K562 (cell line): Measurements from ENCODE around the gene ZNF213. TPM values are rescaled to one million over a fixed set of nuclear protein-coding genes. Genes with fewer than 3 reads are reported as not detected.

Experiments
- ATAC-seq: fragments of 200-7000 bp; cut with Tn5 transposase; 3 replicates; pipeline ENCODE4 v1.9.1; 2020; ENCODE audit warnings: moderate library complexity
- BruUV-seq: library from RNA; stranded (reverse); fragments of 400-500 nt; replicated peaks from 2 replicates; lab custom pipeline; 2021; lab: Mats Ljungman, UMichigan
- CTCF ChIA-PET: fragments of 300-600 bp; formaldehyde crosslinking; extraction: SDS; loops from one replicate; lab custom pipeline; 2021; ENCODE audit warnings: low intra/inter-chr PET ratio; lab: Yijun Ruan, JAX
- POLR2A ChIA-PET: fragments of 300-600, 350-650 bp; sonication (Branson Sonifier 250); formaldehyde crosslinking; extraction: SDS; loops from one replicate; lab custom pipeline; 2021; ENCODE audit warnings: antibody characterized with exemption, inconsistent platforms; lab: Yijun Ruan, JAX
- DNase-seq, 4 experiments: peaks; one replicate each; pipeline versions ENCODE4 v3.0.0 to v3.0.0-alpha.2; 2011 to 2018; ENCODE audit warnings: low spot score in 3 of 4, mixed read lengths in 3 of 4; ENCODE audit errors: extremely low read depth in 1 of 4
- FAIRE-seq: peaks from 2 replicates; lab custom pipeline; 2011; peaks lifted over from hg19 to GRCh38; lab: Jason Lieb, UNC
- H2AFZ ChIP-seq: 2 replicates; pipeline ENCODE4 v1.6.0; 2011; ENCODE audit warnings: low read depth, low read length, control low read depth, inconsistent platforms
- H3K27ac ChIP-seq: fragments of 200-600 bp; 3 replicates; pipeline ENCODE4 v1.8.0; 2011; ENCODE audit warnings: low read depth, mild to moderate bottlenecking, control low read depth, inconsistent platforms, low read length, moderate library complexity, mixed read lengths; ENCODE audit errors: extremely low read depth
- H3K27me3 ChIP-seq, 2 experiments: fragments of 300-600 bp in 1 of 2; 2 replicates in 1 of 2; 3 replicates in 1 of 2; pipeline versions ENCODE4 v1.6.0 to v1.8.0; 2011; ENCODE audit warnings: inconsistent platforms in 2 of 2, low read length in 2 of 2, mild to moderate bottlenecking in 1 of 2, mixed read lengths in 1 of 2, moderate library complexity in 1 of 2; ENCODE audit not compliant: control insufficient read depth in 2 of 2, insufficient read depth in 2 of 2
- H3K36me3 ChIP-seq: fragments of 300-600 bp; 3 replicates; pipeline ENCODE4 v1.8.0; 2011; ENCODE audit warnings: mild to moderate bottlenecking, low read length, inconsistent platforms; ENCODE audit not compliant: control insufficient read depth, insufficient read depth
- H3K4me1 ChIP-seq, 2 experiments: fragments of 200-600 bp in 1 of 2; replicated peaks in 1 of 2; 2 replicates in 1 of 2; 3 replicates in 1 of 2; pipeline versions ENCODE4 v1.5.1 to v1.8.0; 2011; ENCODE audit warnings: inconsistent platforms in 2 of 2, low read length in 2 of 2, mild to moderate bottlenecking in 1 of 2, mixed read lengths in 1 of 2, moderate library complexity in 1 of 2; ENCODE audit not compliant: control insufficient read depth in 2 of 2, insufficient read depth in 2 of 2
- H3K4me2 ChIP-seq: 2 replicates; pipeline ENCODE4 v1.6.1; 2011; ENCODE audit warnings: low read length, control low read depth, inconsistent platforms, mixed read lengths; ENCODE audit not compliant: insufficient read depth
- H3K4me3 ChIP-seq: fragments of 200-600 bp; sonication (generic), shearing (Covaris generic); 2 replicates; pipeline ENCODE4 v1.5.1; 2016; ENCODE audit warnings: control low read depth, inconsistent platforms
- H3K79me2 ChIP-seq: fragments of 200-600 bp; 3 replicates; pipeline ENCODE4 v1.8.0; 2011; ENCODE audit warnings: low read length, inconsistent platforms; ENCODE audit not compliant: control insufficient read depth, insufficient read depth
- H3K9ac ChIP-seq, 2 experiments: 2 replicates each; pipeline versions ENCODE4 v1.6.0 to v1.6.1; 2011; ENCODE audit warnings: low read depth in 2 of 2, low read length in 2 of 2, control low read depth in 1 of 2, inconsistent platforms in 1 of 2, mild to moderate bottlenecking in 1 of 2, mixed read lengths in 1 of 2; ENCODE audit not compliant: insufficient read depth in 1 of 2
- H3K9me1 ChIP-seq: one replicate; pipeline ENCODE4 v1.6.0; 2011; ENCODE audit warnings: inconsistent platforms, mild to moderate bottlenecking, low read length, moderate library complexity; ENCODE audit not compliant: control insufficient read depth, insufficient read depth
- H3K9me3 ChIP-seq: replicated peaks from 2 replicates; pipeline ENCODE4 v1.5.1; 2011; ENCODE audit warnings: low read depth, low read length, inconsistent platforms; ENCODE audit not compliant: control insufficient read depth, insufficient read depth
- H4K20me1 ChIP-seq: replicated peaks from 2 replicates; pipeline ENCODE4 v1.6.1; 2011; ENCODE audit warnings: low read length, inconsistent platforms, mixed read lengths; ENCODE audit not compliant: control insufficient read depth, insufficient read depth
- HDAC1 ChIP-seq, 2 experiments: fragments of 450-650 bp; IDR thresholded peaks; 2 replicates each; pipeline ENCODE4 v1.6.1; 2016 to 2017; ENCODE audit warnings: inconsistent platforms in 1 of 2, mild to moderate bottlenecking in 1 of 2, moderate library complexity in 1 of 2
- HDAC2 ChIP-seq: fragments of 450-650 bp; IDR thresholded peaks from 2 replicates; pipeline ENCODE4 v1.6.1; 2016; ENCODE audit warnings: mild to moderate bottlenecking
- JUN ChIP-seq, 2 experiments: sonication (generic) in 1 of 2; formaldehyde crosslinking in 1 of 2; IDR thresholded peaks; 2 replicates each; pipeline versions ENCODE4 v1.6.1 to v1.8.0; 2012 to 2022; ENCODE audit warnings: borderline replicate concordance in 2 of 2, mild to moderate bottlenecking in 2 of 2, improper control_type of control experiment in 1 of 2, low read depth in 1 of 2, low read length in 1 of 2, missing genetic modification reagents in 1 of 2
- NFXL1 ChIP-seq: fragments of 450-650 bp; formaldehyde crosslinking; IDR thresholded peaks from 2 replicates; pipeline ENCODE4 v1.4.0; 2021; ENCODE audit warnings: mild to moderate bottlenecking
- NR2C1 ChIP-seq, 2 experiments: fragments of 450-650 bp; IDR thresholded peaks; 2 replicates each; pipeline ENCODE4 v1.6.1; 2017; ENCODE audit warnings: mild to moderate bottlenecking in 2 of 2, antibody characterized with exemption in 1 of 2, inconsistent platforms in 1 of 2, missing compliant biosample characterization in 1 of 2, missing genetic modification characterization in 1 of 2
- NR2C2 ChIP-seq, 2 experiments: fragments of 200-800 bp in 1 of 2; sonication (Bioruptor generic) in 1 of 2; sonication (generic) in 1 of 2; formaldehyde crosslinking in 1 of 2; IDR thresholded peaks; 2 replicates each; pipeline versions ENCODE4 v1.6.1 to v1.8.0; 2016 to 2022; ENCODE audit warnings: mild to moderate bottlenecking in 1 of 2, missing compliant biosample characterization in 1 of 2, missing genetic modification characterization in 1 of 2, missing genetic modification reagents in 1 of 2
- NUFIP1 ChIP-seq: fragments of 450-650 bp; IDR thresholded peaks from 2 replicates; pipeline ENCODE4 v1.6.1; 2018; ENCODE audit not compliant: partially characterized antibody
- PRMT5 ChIP-seq: sonication (generic); formaldehyde crosslinking; IDR thresholded peaks from 2 replicates; pipeline ENCODE4 v1.5.0; 2020; ENCODE audit warnings: missing genetic modification reagents
- RNF2 ChIP-seq: sonication (generic); IDR thresholded peaks from 2 replicates; pipeline ENCODE4 v1.6.1; 2016
- SMAD3 ChIP-seq: fragments of 450-650 bp; formaldehyde crosslinking; conservative IDR thresholded peaks from 2 replicates; pipeline ENCODE4 v1.4.0; 2020; ENCODE audit warnings: mild to moderate bottlenecking
- SMAD4 ChIP-seq: fragments of 250-450 bp; sonication (Bioruptor Pico); conservative IDR thresholded peaks from 2 replicates; pipeline ENCODE4 v1.8.0; 2021; ENCODE audit warnings: inconsistent platforms, mild to moderate bottlenecking, moderate library complexity
- THRB ChIP-seq: fragments of 450-650 bp; formaldehyde crosslinking; conservative IDR thresholded peaks from 2 replicates; pipeline ENCODE4 v1.4.0; 2022; ENCODE audit warnings: mild to moderate bottlenecking, missing genetic modification characterization
- ZBED1 ChIP-seq: IDR thresholded peaks from 2 replicates; pipeline ENCODE4 v1.6.1; 2014
- ZFX ChIP-seq: sonication (generic); formaldehyde crosslinking; IDR thresholded peaks from 2 replicates; pipeline ENCODE4 v1.8.0; 2022; ENCODE audit warnings: mild to moderate bottlenecking, missing genetic modification reagents, moderate library complexity
- WGBS: fragments of 100-300 bp; shearing (Covaris generic); methylation state at CpG from one replicate; pipeline ENCODE4 v1.1.6; 2016; ENCODE audit warnings: low coverage, mixed read lengths; ENCODE audit not compliant: insufficient coverage; ENCODE audit errors: missing lambda C conversion rate; 5-methylcytosine and 5-hydroxymethylcytosine counted together
- in situ Hi-C: fragments of 300-500 bp; cut with MboI; formaldehyde crosslinking; loops from 4 replicates; pipeline ENCODE4 v1.15.0; 2018; ENCODE audit warnings: inconsistent platforms, mixed read lengths
- intact Hi-C: fragments of 100-400 bp; cut with micrococcal nuclease; formaldehyde crosslinking; loops from 2 replicates; pipeline ENCODE4 v1.14.2; 2022
- polyA plus RNA-seq, 8 experiments: library from polyadenylated mRNA; depleted of rRNA in 4 of 8; stranded (reverse) in 5 of 8; unstranded in 3 of 8; fragments of >200 nt; fragmentation: Nextera tagmentation in 2 of 8; fragmentation: Illumina TruSeq in 1 of 8; extraction: Ambion mirVana in 2 of 8; extraction: Trizol in 1 of 8; gene quantifications; 2 replicates each; pipeline versions ENCODE4 v1.2.1 to v1.2.3, GENCODE V29; 2011 to 2014; ENCODE audit warnings: inconsistent platforms in 1 of 8, missing spikeins in 1 of 8
- total RNA-seq, 7 experiments: library from RNA; depleted of rRNA in 6 of 7; stranded (reverse); fragments of >200 nt in 6 of 7; fragmentation: Illumina TruSeq in 2 of 7; extraction: Trizol in 2 of 7; gene quantifications; 2 replicates each; pipeline versions ENCODE4 v1.2.1 to v1.2.3, GENCODE V29; 2011 to 2021; ENCODE audit warnings: low replicate concordance in 1 of 7
- TF ChIP-seq, protein P1 (sequence below), 2 experiments: fragments of 450-650 bp in 1 of 2; sonication (generic) in 1 of 2; formaldehyde crosslinking; conservative IDR thresholded peaks; 2 replicates each; pipeline versions ENCODE4 v1.4.0 to v1.8.1; 2020 to 2022; ENCODE audit warnings: mild to moderate bottlenecking in 1 of 2, missing genetic modification reagents in 1 of 2
- TF ChIP-seq, protein P2 (sequence below): sonication (generic); formaldehyde crosslinking; IDR thresholded peaks from 2 replicates; pipeline ENCODE4 v1.8.1; 2023; ENCODE audit warnings: mild to moderate bottlenecking, missing genetic modification reagents, moderate library complexity

ZNF213 gene
- total and polyA plus RNA-seq, 9 of the 15 experiments (the other 6 are each of a cell fraction or from before 2014, with no cell fraction given) = 0.49 to 10.0 (median 1.8) TPM

- TF ChIP-seq, protein P1, sequence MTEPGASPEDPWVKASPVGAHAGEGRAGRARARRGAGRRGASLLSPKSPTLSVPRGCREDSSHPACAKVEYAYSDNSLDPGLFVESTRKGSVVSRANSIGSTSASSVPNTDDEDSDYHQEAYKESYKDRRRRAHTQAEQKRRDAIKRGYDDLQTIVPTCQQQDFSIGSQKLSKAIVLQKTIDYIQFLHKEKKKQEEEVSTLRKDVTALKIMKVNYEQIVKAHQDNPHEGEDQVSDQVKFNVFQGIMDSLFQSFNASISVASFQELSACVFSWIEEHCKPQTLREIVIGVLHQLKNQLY (CRISPR knock-in tag; conservative IDR thresholded peaks at IDR 0.05) = no peak
- TF ChIP-seq SMAD3 (CRISPR knock-in tag) = no peak
These were observed 22.6 kb downstream of the ZNF213 start (continued) for GRCh38 chr16:3157229-3158025.

DNA sequence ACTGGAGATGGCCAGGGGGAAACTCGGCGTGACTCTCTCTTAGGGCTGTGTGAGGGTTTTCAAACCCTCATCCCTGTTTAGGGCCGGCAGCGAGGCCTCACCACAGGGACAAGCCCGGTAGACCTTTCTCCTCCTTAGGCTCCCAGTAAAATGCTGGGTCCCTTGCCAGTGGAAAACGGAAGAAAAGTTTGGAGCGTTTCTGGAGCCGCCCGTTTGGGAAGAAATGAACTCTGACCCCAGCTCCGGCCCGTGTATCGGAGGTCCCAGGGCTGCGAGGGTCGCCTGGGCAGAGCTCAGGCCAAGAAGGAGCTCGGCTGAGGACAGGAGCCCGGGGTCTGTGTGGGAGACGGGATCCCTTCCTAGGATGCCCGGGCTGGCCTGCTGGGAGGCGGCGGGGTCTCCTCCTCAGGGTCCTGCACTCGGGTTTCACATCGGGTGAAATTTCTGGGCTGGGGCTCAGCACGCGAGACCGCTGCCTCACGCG, 23.2 kb downstream of the ZNF213 start:
- Histone ChIP-seq H3K9me3 (no peaks in the 10 kb centered on the region), H3K79me2 (no peaks in the 10 kb centered on the region), H4K20me1 (no peaks in the 10 kb centered on the region), H3K27ac (peak overlapping the region; percentile 65), H3K4me2 (peak overlapping the region; percentile 91), H3K36me3 (no peaks in the 10 kb centered on the region), H3K27me3 (no peaks in the 10 kb centered on the region), H3K4me3 (peak overlapping the region; percentile 69), H2AFZ (peak overlapping the region; percentile 89), H3K9me1 (no peaks in the 10 kb centered on the region), H3K4me1 (peaks cover 6 to 48% of the 10 kb centered on the region in 2 experiments; a peak in 4 of 5 replicates), H3K9ac (peak overlapping the region; percentile 68 to 92)
- 3% methylated on average over 17 of the region's 27 CpGs for WGBS
- DNase-seq (no peak), ATAC-seq (peak; percentile 41), FAIRE-seq (no peak)
- ChIA-PET CTCF (no interaction called here), POLR2A (interaction anchor here (0.6 to 1.5 kb wide), 13 partner anchors 8 to 131 kb away, joined by 3 to 8 read pairs (median 4); partner anchors contain the start of gene ZNF213)
- BruUV-seq = no TSS peak
- in situ Hi-C loops (no loop called here), intact Hi-C loops (loop anchor here (10.0 kb wide), 1 partner anchor 107 kb away; no protein-coding TSS in a partner anchor)
- no peak for TF ChIP-seq HDAC1 (IDR thresholded peaks at IDR 0.05)
- TF ChIP-seq PRMT5 = no peak
- TF ChIP-seq JUN (IDR thresholded peaks at IDR 0.05; ENCODE audit: borderline replicate concordance, low read depth, low read length) = no peak
- TF ChIP-seq JUN (CRISPR knock-in tag; IDR thresholded peaks at IDR 0.05; ENCODE audit: borderline replicate concordance) = 0 out of 2 replicates have a peak, but pooled peaks have one; percentile 52
- TF ChIP-seq NUFIP1 = no peak
- no peak for TF ChIP-seq SMAD4 (CRISPR knock-in tag)
- no peak for TF ChIP-seq RNF2
- 0 out of 2 replicates have a peak, but pooled peaks have one; percentile 4 for TF ChIP-seq ZFX
- TF ChIP-seq NR2C1 (IDR thresholded peaks at IDR 0.05) = peak; percentile 31; the same call in 1 of the 2 replicates
- 0 out of 2 replicates have a peak, but pooled peaks have one; percentile 46 for TF ChIP-seq NR2C1 (tag; IDR thresholded peaks at IDR 0.05)
- TF ChIP-seq HDAC2 = no peak
- TF ChIP-seq THRB (CRISPR knock-in tag) = no peak
- TF ChIP-seq, protein P2, sequence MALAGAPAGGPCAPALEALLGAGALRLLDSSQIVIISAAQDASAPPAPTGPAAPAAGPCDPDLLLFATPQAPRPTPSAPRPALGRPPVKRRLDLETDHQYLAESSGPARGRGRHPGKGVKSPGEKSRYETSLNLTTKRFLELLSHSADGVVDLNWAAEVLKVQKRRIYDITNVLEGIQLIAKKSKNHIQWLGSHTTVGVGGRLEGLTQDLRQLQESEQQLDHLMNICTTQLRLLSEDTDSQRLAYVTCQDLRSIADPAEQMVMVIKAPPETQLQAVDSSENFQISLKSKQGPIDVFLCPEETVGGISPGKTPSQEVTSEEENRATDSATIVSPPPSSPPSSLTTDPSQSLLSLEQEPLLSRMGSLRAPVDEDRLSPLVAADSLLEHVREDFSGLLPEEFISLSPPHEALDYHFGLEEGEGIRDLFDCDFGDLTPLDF (CRISPR knock-in tag) = 0 out of 2 replicates have a peak, but pooled peaks have one; percentile 24
- no peak; the same call in 1 of the 2 replicates for TF ChIP-seq NR2C2 (CRISPR knock-in tag; IDR thresholded peaks at IDR 0.05)
- TF ChIP-seq NR2C2 (tag; IDR thresholded peaks at IDR 0.05) = peak; percentile 84
- no peak for TF ChIP-seq ZBED1
- no peak for TF ChIP-seq NFXL1
